HEK293 (cell line): Measurements from ENCODE around the gene CDC34.

Experiments used
- CTCF ChIA-PET: fragments of 350-600 bp; formaldehyde crosslinking; extraction: SDS; loops from one replicate; lab custom pipeline; 2021; ENCODE audit warnings: antibody characterized with exemption; lab: Yijun Ruan, JAX
- POLR2A ChIA-PET: fragments of 300-600 bp; formaldehyde crosslinking; extraction: SDS; loops from one replicate; lab custom pipeline; 2020; ENCODE audit warnings: antibody characterized with exemption, inconsistent platforms; lab: Yijun Ruan, JAX
- H3K27ac ChIP-seq: fragments of 200-500 bp; sonication (Bioruptor generic); 2 replicates; pipeline ENCODE4 v1.5.1; 2014; ENCODE audit warnings: low read depth, low read length, control low read depth, inconsistent platforms; ENCODE audit errors: extremely low read depth
- H3K36me3 ChIP-seq, 2 experiments: fragments of 200-500 bp in 1 of 2; sonication (Bioruptor generic) in 1 of 2; 1 replicate in 1 of 2; 2 replicates in 1 of 2; pipeline ENCODE4 v1.5.1; 2014 to 2017; ENCODE audit warnings: inconsistent platforms in 2 of 2, low read length in 2 of 2; ENCODE audit not compliant: control insufficient read depth in 2 of 2, insufficient read depth in 1 of 2
- H3K4me1 ChIP-seq: fragments of 200-500 bp; sonication (Bioruptor generic); 2 replicates; pipeline ENCODE4 v1.5.1; 2014; ENCODE audit warnings: mild to moderate bottlenecking, low read length, inconsistent platforms; ENCODE audit not compliant: control insufficient read depth, insufficient read depth
- H3K4me3 ChIP-seq: 2 replicates; pipeline ENCODE4 v1.5.1; 2011; ENCODE audit warnings: low read depth, mild to moderate bottlenecking, control low read depth, low read length, moderate library complexity
- H3K9me3 ChIP-seq: fragments of 200-500 bp; sonication (Bioruptor generic); 2 replicates; pipeline ENCODE4 v1.5.1; 2014; ENCODE audit warnings: low read depth, low read length, inconsistent platforms; ENCODE audit not compliant: control insufficient read depth, insufficient read depth
- CTCF ChIP-seq: fragments of 450-650 bp; formaldehyde crosslinking; IDR thresholded peaks from 2 replicates; pipeline ENCODE4 v1.5.1; 2016; ENCODE audit warnings: missing biosample characterization, missing genetic modification characterization
- GLI2 ChIP-seq: fragments of 450-650 bp; formaldehyde crosslinking; IDR thresholded peaks from 2 replicates; pipeline ENCODE4; 2017; ENCODE audit warnings: missing biosample characterization, missing genetic modification characterization, low read depth, borderline replicate concordance
- GLIS1 ChIP-seq: fragments of 450-650 bp; formaldehyde crosslinking; IDR thresholded peaks from 2 replicates; pipeline ENCODE4 v1.5.1; 2016; ENCODE audit warnings: missing biosample characterization, missing genetic modification characterization
- HIC1 ChIP-seq: fragments of 450-650 bp; formaldehyde crosslinking; IDR thresholded peaks from 2 replicates; pipeline ENCODE4 v1.5.1; 2016; ENCODE audit warnings: missing biosample characterization, missing genetic modification characterization
- HOXA7 ChIP-seq: sonication (generic); formaldehyde crosslinking; IDR thresholded peaks from 2 replicates; pipeline ENCODE4 v1.8.1; 2022; ENCODE audit warnings: missing genetic modification reagents, borderline replicate concordance
- HOXC10 ChIP-seq: sonication (generic); formaldehyde crosslinking; IDR thresholded peaks from 2 replicates; pipeline ENCODE4 v1.8.1; 2023; ENCODE audit warnings: mild to moderate bottlenecking, missing genetic modification reagents
- KLF10 ChIP-seq: fragments of 450-650 bp; IDR thresholded peaks from 2 replicates; pipeline ENCODE4 v1.5.1; 2018; ENCODE audit warnings: missing biosample characterization, mild to moderate bottlenecking, missing genetic modification characterization
- PATZ1 ChIP-seq: fragments of 450-650 bp; formaldehyde crosslinking; IDR thresholded peaks from 2 replicates; pipeline ENCODE4 v1.5.1; 2016; ENCODE audit warnings: missing biosample characterization, missing genetic modification characterization
- SP3 ChIP-seq: fragments of 450-650 bp; formaldehyde crosslinking; IDR thresholded peaks from 2 replicates; pipeline ENCODE4 v1.5.1; 2016; ENCODE audit warnings: missing biosample characterization, missing genetic modification characterization
- ZBTB20 ChIP-seq: fragments of 450-650 bp; formaldehyde crosslinking; IDR thresholded peaks from 2 replicates; pipeline ENCODE4 v1.5.1; 2016; ENCODE audit warnings: missing biosample characterization, missing genetic modification characterization
- ZFP37 ChIP-seq: fragments of 450-650 bp; formaldehyde crosslinking; IDR thresholded peaks from 2 replicates; pipeline ENCODE4 v1.5.1; 2016; ENCODE audit warnings: missing biosample characterization, missing genetic modification characterization
- ZIC2 ChIP-seq: fragments of 450-650 bp; formaldehyde crosslinking; IDR thresholded peaks from 2 replicates; pipeline ENCODE4 v1.5.1; 2016; ENCODE audit warnings: missing biosample characterization, missing genetic modification characterization
- ZNF10 ChIP-seq: fragments of 450-650 bp; formaldehyde crosslinking; IDR thresholded peaks from 2 replicates; pipeline ENCODE4 v1.5.1; 2017; ENCODE audit warnings: missing biosample characterization, missing genetic modification characterization
- ZNF2 ChIP-seq: fragments of 450-650 bp; formaldehyde crosslinking; IDR thresholded peaks from 2 replicates; pipeline ENCODE4 v1.5.1; 2016; ENCODE audit warnings: missing biosample characterization, missing genetic modification characterization
- ZNF202 ChIP-seq: fragments of 450-650 bp; formaldehyde crosslinking; IDR thresholded peaks from 2 replicates; pipeline ENCODE4 v1.5.1; 2016; ENCODE audit warnings: missing biosample characterization, missing genetic modification characterization, borderline replicate concordance
- ZNF214 ChIP-seq: fragments of 450-650 bp; formaldehyde crosslinking; IDR thresholded peaks from 2 replicates; pipeline ENCODE4 v1.5.1; 2017; ENCODE audit warnings: missing biosample characterization, mild to moderate bottlenecking, missing genetic modification characterization, borderline replicate concordance
- ZNF311 ChIP-seq: fragments of 450-650 bp; formaldehyde crosslinking; IDR thresholded peaks from 2 replicates; pipeline ENCODE4 v1.5.1; 2017; ENCODE audit warnings: missing biosample characterization, missing genetic modification characterization, borderline replicate concordance
- ZNF37A ChIP-seq: fragments of 450-650 bp; IDR thresholded peaks from 2 replicates; pipeline ENCODE4 v1.5.1; 2018; ENCODE audit warnings: missing biosample characterization, missing genetic modification characterization
- ZNF426 ChIP-seq: fragments of 450-650 bp; formaldehyde crosslinking; IDR thresholded peaks from 2 replicates; pipeline ENCODE4 v1.5.1; 2017; ENCODE audit warnings: missing biosample characterization, missing genetic modification characterization, mild to moderate bottlenecking, inconsistent platforms, moderate library complexity
- ZNF548 ChIP-seq: fragments of 450-650 bp; formaldehyde crosslinking; IDR thresholded peaks from 2 replicates; pipeline ENCODE4 v1.5.1; 2016; ENCODE audit warnings: missing biosample characterization, missing genetic modification characterization
- ZNF610 ChIP-seq: fragments of 450-650 bp; formaldehyde crosslinking; IDR thresholded peaks from 2 replicates; pipeline ENCODE4 v1.5.1; 2016; ENCODE audit warnings: missing biosample characterization, missing genetic modification characterization, borderline replicate concordance
- ZNF639 ChIP-seq: fragments of 450-650 bp; formaldehyde crosslinking; IDR thresholded peaks from 2 replicates; pipeline ENCODE4 v1.5.1; 2016; ENCODE audit warnings: missing biosample characterization, missing genetic modification characterization
- ZNF76 ChIP-seq: fragments of 450-650 bp; formaldehyde crosslinking; IDR thresholded peaks from 2 replicates; pipeline ENCODE4; 2016; ENCODE audit warnings: low read depth, missing biosample characterization, missing genetic modification characterization, borderline replicate concordance
- ZNF792 ChIP-seq: fragments of 450-650 bp; formaldehyde crosslinking; IDR thresholded peaks from 2 replicates; pipeline ENCODE4 v1.5.1; 2016; ENCODE audit warnings: missing biosample characterization, missing genetic modification characterization
- ZSCAN5A ChIP-seq: fragments of 450-650 bp; formaldehyde crosslinking; IDR thresholded peaks from 2 replicates; pipeline ENCODE4 v1.5.1; 2016; ENCODE audit warnings: missing biosample characterization, missing genetic modification characterization

Gene CDC34

GRCh38 chr19:531753-532560 lies at the start of gene CDC34 (continued):
- TF ChIP-seq ZNF610 (tag by site-specific recombination) = no peak
- peak; percentile 61; the same call in 1 of the 2 replicates for TF ChIP-seq ZBTB20
- peak; percentile 73 for TF ChIP-seq SP3 (tag by site-specific recombination)
- TF ChIP-seq ZNF548 (tag by site-specific recombination) = no peak
- TF ChIP-seq ZNF311 (tag by site-specific recombination) = no peak
- no peak for TF ChIP-seq GLI2 (tag by site-specific recombination)
- TF ChIP-seq PATZ1 (tag by site-specific recombination) = peak; percentile 64; the same call in 1 of the 2 replicates
- no peak for TF ChIP-seq ZNF202 (tag by site-specific recombination)
- no peak for TF ChIP-seq ZNF76
- TF ChIP-seq ZNF37A = no peak
- no peak for TF ChIP-seq HOXC10 (CRISPR knock-in tag)
- TF ChIP-seq ZIC2 (tag by site-specific recombination) = no peak
- no peak for TF ChIP-seq ZSCAN5A (tag by site-specific recombination)
- no peak for TF ChIP-seq ZFP37
- no peak for TF ChIP-seq ZNF426 (tag by site-specific recombination)
- TF ChIP-seq ZNF214 (tag by site-specific recombination) = no peak
- TF ChIP-seq ZNF2 (tag by site-specific recombination) = no peak
- TF ChIP-seq ZNF10 = no peak
- TF ChIP-seq, all 188 proteins: peak for 13

- no peak overlapping the region for H3K4me3 ChIP-seq
- POLR2A ChIA-PET = interaction anchor here (0.5 kb wide), 1 partner anchor 232 kb away, joined by 4 read pairs; no protein-coding TSS in a partner anchor
- H3K27ac ChIP-seq = no peak overlapping the region
- H3K4me1 ChIP-seq = no peaks in the 10 kb centered on the region
- H3K9me3 ChIP-seq = no peaks in the 10 kb centered on the region
- H3K36me3 ChIP-seq = no peaks in the 10 kb centered on the region
- CTCF ChIA-PET = interaction anchor here (0.7 kb wide), 1 partner anchor 28 kb away, joined by 3 read pairs; no protein-coding TSS in a partner anchor
- TF ChIP-seq ZNF639 (tag by site-specific recombination) (no peak), HOXA7 (CRISPR knock-in tag) (no peak), ZNF792 (tag by site-specific recombination) (peak; percentile 93), HIC1 (tag by site-specific recombination) (no peak), GLIS1 (tag by site-specific recombination) (peak; percentile 50; the same call in 1 of the 2 replicates), KLF10 (tag by site-specific recombination) (no peak), CTCF (peak; percentile 53; the same call in 1 of the 2 replicates)
These were observed 49.1 kb upstream of the CDC34 start for GRCh38 chr19:482186-483041.
